HepG2 (cell line): Measurements from ENCODE around the gene CAPZA1. TPM values are rescaled to one million over a fixed set of nuclear protein-coding genes. Genes with fewer than 3 reads are reported as not detected.
A peak's percentile ranks its signal among the peaks of the same experiment; 100 is the strongest.

ENCODE experiments used
- CC2D1A ChIP-seq: sonication (generic); formaldehyde crosslinking; IDR thresholded peaks from 2 replicates; pipeline ENCODE4 v1.8.1; 2023; ENCODE audit warnings: mild to moderate bottlenecking, missing genetic modification reagents
- CTCF ChIP-seq: sonication (generic); formaldehyde crosslinking; IDR thresholded peaks from 2 replicates; pipeline ENCODE4 v1.5.0; 2020; ENCODE audit warnings: mild to moderate bottlenecking, missing genetic modification reagents, moderate library complexity
- EEA1 ChIP-seq: sonication (generic); formaldehyde crosslinking; IDR thresholded peaks from 2 replicates; pipeline ENCODE4 v1.5.1; 2020; ENCODE audit warnings: mild to moderate bottlenecking, missing genetic modification reagents, borderline replicate concordance
- EED ChIP-seq: sonication (generic); formaldehyde crosslinking; IDR thresholded peaks from 2 replicates; pipeline ENCODE4 v1.5.0; 2020; ENCODE audit warnings: mild to moderate bottlenecking, missing genetic modification reagents
- FOSL2 ChIP-seq: sonication (generic); formaldehyde crosslinking; IDR thresholded peaks from 2 replicates; pipeline ENCODE4 v1.4.0; 2020; ENCODE audit warnings: missing genetic modification reagents
- FOXO1 ChIP-seq: sonication (generic); formaldehyde crosslinking; IDR thresholded peaks from 2 replicates; pipeline ENCODE4 v1.4.0; 2020; ENCODE audit warnings: missing genetic modification reagents
- HIC2 ChIP-seq: sonication (generic); formaldehyde crosslinking; IDR thresholded peaks from 2 replicates; pipeline ENCODE4 v1.9.0; 2022; ENCODE audit warnings: low read depth, missing genetic modification reagents
- HMGXB4 ChIP-seq, 2 experiments: sonication (generic) in 1 of 2; formaldehyde crosslinking in 1 of 2; IDR thresholded peaks; 2 replicates each; pipeline versions ENCODE4 v1.4.0 to v1.6.1; 2018 to 2020; ENCODE audit warnings: missing genetic modification reagents in 2 of 2, borderline replicate concordance in 1 of 2, low read depth in 1 of 2, mild to moderate bottlenecking in 1 of 2, missing biosample characterization in 1 of 2
- KAT8 ChIP-seq: IDR thresholded peaks from 2 replicates; pipeline ENCODE4 v1.6.1; 2016; ENCODE audit warnings: missing genetic modification reagents, missing compliant biosample characterization
- MIER2 ChIP-seq: IDR thresholded peaks from 2 replicates; pipeline ENCODE4 v1.6.1; 2016; ENCODE audit warnings: missing biosample characterization, missing genetic modification reagents
- RAD21 ChIP-seq: fragments of 450-650 bp; formaldehyde crosslinking; IDR thresholded peaks from 2 replicates; pipeline ENCODE4 v1.5.0; 2020; ENCODE audit warnings: mild to moderate bottlenecking
- RXRA ChIP-seq: sonication (generic); formaldehyde crosslinking; IDR thresholded peaks from 2 replicates; pipeline ENCODE4 v1.5.1; 2020; ENCODE audit warnings: missing genetic modification reagents
- SMC3 ChIP-seq: IDR thresholded peaks from 2 replicates; pipeline ENCODE4 v1.6.1; 2011; ENCODE audit warnings: low read length, improper control_type of control experiment
- SPEN ChIP-seq: sonication (generic); formaldehyde crosslinking; IDR thresholded peaks from 2 replicates; pipeline ENCODE4 v1.5.1; 2020; ENCODE audit warnings: low read depth, mild to moderate bottlenecking, missing genetic modification reagents
- TRAFD1 ChIP-seq: sonication (generic); formaldehyde crosslinking; IDR thresholded peaks from 2 replicates; pipeline ENCODE4 v1.5.1; 2020; ENCODE audit warnings: missing genetic modification reagents, mild to moderate bottlenecking, borderline replicate concordance
- YY1 ChIP-seq: IDR thresholded peaks from 2 replicates; pipeline ENCODE4 v1.6.1; 2011; ENCODE audit warnings: low read length, low read depth, moderate library complexity, mild to moderate bottlenecking; ENCODE audit not compliant: insufficient read depth, insufficient replicate concordance
- ZBTB7B ChIP-seq: sonication (generic); formaldehyde crosslinking; IDR thresholded peaks from 2 replicates; pipeline ENCODE4 v1.4.0; 2020; ENCODE audit warnings: missing genetic modification reagents
- ZNF136 ChIP-seq: sonication (generic); formaldehyde crosslinking; IDR thresholded peaks from 2 replicates; pipeline ENCODE4 v1.8.1; 2022; ENCODE audit warnings: low read depth, mild to moderate bottlenecking, moderate library complexity, missing genetic modification reagents
- ZNF329 ChIP-seq: sonication (generic); formaldehyde crosslinking; IDR thresholded peaks from 2 replicates; pipeline ENCODE4 v1.9.0; 2021; ENCODE audit warnings: low read depth, mild to moderate bottlenecking, missing genetic modification reagents
- ZNF513 ChIP-seq: sonication (generic); formaldehyde crosslinking; conservative IDR thresholded peaks from 2 replicates; pipeline ENCODE4 v1.5.0; 2020; ENCODE audit warnings: missing genetic modification reagents
- ZNF792 ChIP-seq: IDR thresholded peaks from 2 replicates; pipeline ENCODE4 v1.6.1; 2016
- polyA plus RNA-seq, 8 experiments: library from polyadenylated mRNA; depleted of rRNA in 3 of 8; stranded (reverse) in 7 of 8; unstranded in 1 of 8; fragments of >200 nt; fragmentation: Illumina TruSeq in 4 of 8; extraction: Trizol in 4 of 8; gene quantifications; 2 replicates each; pipeline versions ENCODE4 v1.2.1 to v1.2.3, GENCODE V29; 2011 to 2016; ENCODE audit warnings: low read depth in 4 of 8, missing spikeins in 1 of 8, mixed read lengths in 1 of 8; ENCODE audit not compliant: insufficient read depth in 1 of 8
- total RNA-seq, 5 experiments: library from RNA; depleted of rRNA; stranded (reverse); fragments of >200 nt; fragmentation: Illumina TruSeq; extraction: Trizol; gene quantifications; 2 replicates each; pipeline ENCODE4 v1.2.3, GENCODE V29; 2016; ENCODE audit warnings: low read depth in 1 of 5

Gene CAPZA1
- total and polyA plus RNA-seq, 2 of the 13 experiments (the other 11 are each of a cell fraction or from before 2014, with no cell fraction given): 67.0 to 117 TPM

GRCh38 chr1:112716133-112716720 lies 96.6 kb downstream of the CAPZA1 start (continued):
- TF ChIP-seq HIC2: no peak
- no peak for TF ChIP-seq CC2D1A (CRISPR knock-in tag)
- TF ChIP-seq RAD21 (CRISPR knock-in tag): peak; percentile 88
- TF ChIP-seq FOSL2 (CRISPR knock-in tag): peak; percentile 21; the same call in 1 of the 2 replicates
- TF ChIP-seq SPEN (CRISPR knock-in tag): peak; percentile 24; the same call in 1 of the 2 replicates
- 0 out of 2 replicates have a peak, but pooled peaks have one; percentile 52 for TF ChIP-seq ZNF792
- TF ChIP-seq EED (CRISPR knock-in tag): no peak
- TF ChIP-seq HMGXB4 (CRISPR knock-in tag; IDR thresholded peaks at IDR 0.05; ENCODE audit: borderline replicate concordance in 1 of 2, low read depth in 1 of 2): peak; percentile 67 to 80; a peak in 3 of 4 replicates
- 0 out of 2 replicates have a peak, but pooled peaks have one; percentile 44 for TF ChIP-seq ZBTB7B (CRISPR knock-in tag)
- TF ChIP-seq RXRA (CRISPR knock-in tag): peak; percentile 50; the same call in 1 of the 2 replicates
- TF ChIP-seq ZNF329: no peak
- peak; percentile 97 for TF ChIP-seq CTCF (CRISPR knock-in tag)
- 0 out of 2 replicates have a peak, but pooled peaks have one; percentile 42 for TF ChIP-seq TRAFD1
- peak; percentile 17 for TF ChIP-seq YY1
- 0 out of 2 replicates have a peak, but pooled peaks have one; percentile 17 for TF ChIP-seq FOXO1 (CRISPR knock-in tag)
- 0 out of 2 replicates have a peak, but pooled peaks have one; percentile 21 for TF ChIP-seq MIER2 (CRISPR knock-in tag)
- no peak for TF ChIP-seq KAT8 (CRISPR knock-in tag)
- TF ChIP-seq SMC3: peak; percentile 86; the same call in 1 of the 2 replicates
- 0 out of 2 replicates have a peak, but pooled peaks have one; percentile 38 for TF ChIP-seq EEA1
- no peak for TF ChIP-seq ZNF136
- no peak for TF ChIP-seq ZNF513 (CRISPR knock-in tag)
